K562 (cell line): ENCODE data around the gene PTPRU. TPM values are rescaled to one million over a fixed set of nuclear protein-coding genes. Genes with fewer than 3 reads are reported as not detected.
A peak's percentile ranks its signal among the peaks of the same experiment; 100 is the strongest.

Source experiments
- CBX3 ChIP-seq, 2 experiments: IDR thresholded peaks; 1 replicate in 1 of 2; 2 replicates in 1 of 2; pipeline ENCODE4 v1.6.1; 2012; ENCODE audit warnings: inconsistent platforms in 2 of 2, low read length in 2 of 2, borderline replicate concordance in 1 of 2, control low read depth in 1 of 2
- ESRRB ChIP-seq: fragments of 250-450 bp; sonication (Bioruptor Pico); IDR thresholded peaks from 2 replicates; pipeline ENCODE4 v1.5.0; 2020; ENCODE audit warnings: mild to moderate bottlenecking, moderate library complexity, borderline replicate concordance
- FOSL1 ChIP-seq: fragments of 200-800 bp; sonication (Bioruptor generic); conservative IDR thresholded peaks from 2 replicates; pipeline ENCODE4 v1.6.1; 2016; ENCODE audit warnings: missing genetic modification characterization, missing compliant biosample characterization
- HMG20A ChIP-seq: fragments of 450-650 bp; formaldehyde crosslinking; conservative IDR thresholded peaks from 2 replicates; pipeline ENCODE4 v1.4.0; 2020; ENCODE audit warnings: mild to moderate bottlenecking, mixed read lengths
- MAZ ChIP-seq, 2 experiments: fragments of 450-650 bp in 1 of 2; sonication (generic) in 1 of 2; formaldehyde crosslinking; IDR thresholded peaks in 1 of 2; conservative IDR thresholded peaks in 1 of 2; 2 replicates each; pipeline versions ENCODE4 v1.4.0 to v1.5.0; 2020; ENCODE audit warnings: mild to moderate bottlenecking in 1 of 2, missing genetic modification reagents in 1 of 2
- MLLT1 ChIP-seq, 2 experiments: fragments of 450-650 bp; IDR thresholded peaks; 2 replicates each; pipeline ENCODE4 v1.6.1; 2016
- MXD1 ChIP-seq: fragments of 250-450 bp; sonication (Bioruptor Pico); IDR thresholded peaks from 2 replicates; pipeline ENCODE4 v1.8.0; 2021; ENCODE audit warnings: borderline replicate concordance, mild to moderate bottlenecking, moderate library complexity; ENCODE audit not compliant: poor library complexity, severe bottlenecking
- NFIX ChIP-seq: fragments of 250-450 bp; sonication (Bioruptor Pico); IDR thresholded peaks from 2 replicates; pipeline ENCODE4 v1.4.0; 2020; ENCODE audit warnings: low read depth, mild to moderate bottlenecking, moderate library complexity
- PCBP2 ChIP-seq: fragments of 200-400 bp; formaldehyde crosslinking; IDR thresholded peaks from 2 replicates; pipeline ENCODE4 v1.6.1; 2018; ENCODE audit warnings: low read length, low read depth, mild to moderate bottlenecking, moderate library complexity; ENCODE audit not compliant: poor library complexity, severe bottlenecking
- RBBP5 ChIP-seq: fragments of 200-600 bp; sonication (generic); IDR thresholded peaks from 2 replicates; pipeline ENCODE4 v1.6.1; 2012; ENCODE audit warnings: borderline replicate concordance, mild to moderate bottlenecking, low read length, control low read depth, inconsistent platforms; ENCODE audit not compliant: insufficient read depth, poor library complexity, severe bottlenecking
- RBM17 ChIP-seq: fragments of 200-400 bp; formaldehyde crosslinking; IDR thresholded peaks from 2 replicates; pipeline ENCODE4 v1.6.1; 2017; ENCODE audit warnings: low read depth, mild to moderate bottlenecking, low read length, borderline replicate concordance
- REST ChIP-seq, 2 experiments: fragments of 450-650 bp; formaldehyde crosslinking in 1 of 2; IDR thresholded peaks; 2 replicates each; pipeline versions ENCODE4 v1.4.0 to v1.6.1; 2014 to 2020; ENCODE audit warnings: mild to moderate bottlenecking in 2 of 2, borderline replicate concordance in 1 of 2, low read depth in 1 of 2
- STAT5A ChIP-seq: IDR thresholded peaks from 2 replicates; pipeline ENCODE4 v1.6.1; 2012; ENCODE audit warnings: low read length, inconsistent platforms, borderline replicate concordance
- TCF15 ChIP-seq: fragments of 250-450 bp; sonication (Bioruptor Pico); IDR thresholded peaks from 2 replicates; pipeline ENCODE4 v1.8.0; 2022; ENCODE audit warnings: moderate library complexity, mild to moderate bottlenecking, inconsistent platforms
- ZNF785 ChIP-seq: fragments of 250-450 bp; sonication (Bioruptor Pico); IDR thresholded peaks from 2 replicates; pipeline ENCODE4 v1.4.0; 2020; ENCODE audit warnings: mild to moderate bottlenecking
- polyA plus RNA-seq, 8 experiments: library from polyadenylated mRNA; depleted of rRNA in 4 of 8; stranded (reverse) in 5 of 8; unstranded in 3 of 8; fragments of >200 nt; fragmentation: Nextera tagmentation in 2 of 8; fragmentation: Illumina TruSeq in 1 of 8; extraction: Ambion mirVana in 2 of 8; extraction: Trizol in 1 of 8; gene quantifications; 2 replicates each; pipeline versions ENCODE4 v1.2.1 to v1.2.3, GENCODE V29; 2011 to 2014; ENCODE audit warnings: inconsistent platforms in 1 of 8, missing spikeins in 1 of 8
- total RNA-seq, 7 experiments: library from RNA; depleted of rRNA in 6 of 7; stranded (reverse); fragments of >200 nt in 6 of 7; fragmentation: Illumina TruSeq in 2 of 7; extraction: Trizol in 2 of 7; gene quantifications; 2 replicates each; pipeline versions ENCODE4 v1.2.1 to v1.2.3, GENCODE V29; 2011 to 2021; ENCODE audit warnings: low replicate concordance in 1 of 7

Gene PTPRU
- total and polyA plus RNA-seq, 9 of the 15 experiments (the other 6 are each of a cell fraction or from before 2014, with no cell fraction given), result 0.01 to 2.9 (median 1.0) TPM

GRCh38 chr1:29202584-29203340 lies 33.6 kb upstream of the PTPRU start (continued):
- TF ChIP-seq REST (IDR thresholded peaks at IDR 0.05; ENCODE audit: borderline replicate concordance) (peak; percentile 94), REST (CRISPR knock-in tag; IDR thresholded peaks at IDR 0.05; ENCODE audit: low read depth) (0 out of 2 replicates have a peak, but pooled peaks have one; percentile 21), STAT5A (peak; percentile 84), NFIX (CRISPR knock-in tag) (no peak), RBBP5 (no peak), MLLT1 (IDR thresholded peaks at IDR 0.05) (peak in 1 of 2 experiments; percentile 66; a peak in 2 of 4 replicates), MXD1 (CRISPR knock-in tag) (peak; percentile 7), ESRRB (CRISPR knock-in tag) (no peak), RBM17 (no peak), CBX3 (IDR thresholded peaks at IDR 0.05; ENCODE audit: borderline replicate concordance in 1 of 2, low read length in 2 of 2) (peak in 1 of 2 experiments; percentile 73; a peak in 1 of 3 replicates), PCBP2 (no peak), FOSL1 (tag) (peak; percentile 99), TCF15 (no peak), MAZ (CRISPR knock-in tag; conservative IDR thresholded peaks at IDR 0.05 in 1 of 2, IDR thresholded peaks at IDR 0.05 in 1 of 2) (peak; percentile 51 to 65; a peak in 3 of 4 replicates), ZNF785 (CRISPR knock-in tag) (no peak), HMG20A (CRISPR knock-in tag) (no peak)
